Measurements from ENCODE around the gene SMIM44. TPM values are rescaled to one million over a fixed set of nuclear protein-coding genes. Genes with fewer than 3 reads are reported as not detected.

The SMIM44 gene
- total and polyA plus RNA-seq, 9 of the 15 experiments (the other 6 are each of a cell fraction or from before 2014, with no cell fraction given): not detected

DNA sequence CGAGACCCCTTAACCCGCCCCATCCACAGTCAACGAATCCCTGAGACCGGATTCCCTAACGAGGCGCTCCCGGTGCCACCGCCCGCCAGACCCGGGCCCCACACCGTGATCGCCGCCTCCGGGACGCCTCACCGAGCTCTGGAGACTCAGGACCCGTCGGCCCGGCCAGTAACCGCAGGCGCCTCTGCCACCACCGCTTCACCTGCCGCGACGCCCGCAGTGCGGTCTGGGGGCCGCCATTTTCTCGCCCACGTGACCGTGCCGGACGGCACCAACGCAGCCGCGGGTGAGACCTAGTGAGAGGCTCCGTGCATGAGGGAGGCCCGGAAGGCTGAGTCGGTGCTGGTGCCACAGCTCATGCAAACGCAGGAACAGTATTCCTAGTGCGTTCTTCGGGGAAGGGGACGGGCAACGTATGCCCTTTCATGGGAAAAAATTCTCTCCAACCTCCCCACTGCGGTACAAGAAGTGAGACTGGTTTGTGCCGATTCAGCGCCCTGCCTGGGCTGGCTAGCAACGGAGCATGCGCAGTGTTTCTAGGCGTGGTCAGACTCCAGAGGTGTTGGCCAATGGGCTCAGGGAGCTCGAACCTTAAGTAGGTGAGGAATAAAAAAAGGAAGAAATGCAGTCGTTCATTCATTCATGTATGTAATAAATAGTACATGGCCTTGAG lies 17.3 kb upstream of the SMIM44 start, which contains the start of gene DOHH (continued):
- TF ChIP-seq SRSF7 (optimal IDR thresholded peaks at IDR 0.05; ENCODE audit: low read depth, low read length) (no peak), ZNF780A (CRISPR knock-in tag; IDR thresholded peaks at IDR 0.05) (no peak), MIER1 (IDR thresholded peaks at IDR 0.05; ENCODE audit: low read depth) (peak; percentile 67; the same call in 1 of the 2 replicates), HNRNPLL (IDR thresholded peaks at IDR 0.05; ENCODE audit: low read depth, low read length, poor library complexity, severe bottlenecking) (peak; percentile 29), NR4A1 (CRISPR knock-in tag; IDR thresholded peaks at IDR 0.05) (0 out of 2 replicates have a peak, but pooled peaks have one; percentile 82), NR4A1 (tag; IDR thresholded peaks at IDR 0.05) (no peak), BRD9 (IDR thresholded peaks at IDR 0.05; ENCODE audit: low read depth, partially characterized antibody) (no peak), HDAC6 (IDR thresholded peaks at IDR 0.05; ENCODE audit: low read depth, low read length) (no peak), GATAD2A (IDR thresholded peaks at IDR 0.05) (0 out of 2 replicates have a peak, but pooled peaks have one; percentile 33), SMARCA5 (IDR thresholded peaks at IDR 0.05) (no peak), ZNF436 (CRISPR knock-in tag; IDR thresholded peaks at IDR 0.05) (no peak), DMBX1 (CRISPR knock-in tag; IDR thresholded peaks at IDR 0.05; ENCODE audit: borderline replicate concordance) (0 out of 2 replicates have a peak, but pooled peaks have one; percentile 17), MYC (IDR thresholded peaks at IDR 0.05; ENCODE audit: low read depth, low read length) (peak; percentile 93), MYC (CRISPR knock-in tag; IDR thresholded peaks at IDR 0.05; ENCODE audit: borderline replicate concordance, low read depth) (peak; percentile 90; the same call in 1 of the 2 replicates), ZNF668 (CRISPR knock-in tag; IDR thresholded peaks at IDR 0.05) (no peak), OTX1 (CRISPR knock-in tag; IDR thresholded peaks at IDR 0.05) (0 out of 2 replicates have a peak, but pooled peaks have one; percentile 63)
- TF ChIP-seq, protein P1, sequence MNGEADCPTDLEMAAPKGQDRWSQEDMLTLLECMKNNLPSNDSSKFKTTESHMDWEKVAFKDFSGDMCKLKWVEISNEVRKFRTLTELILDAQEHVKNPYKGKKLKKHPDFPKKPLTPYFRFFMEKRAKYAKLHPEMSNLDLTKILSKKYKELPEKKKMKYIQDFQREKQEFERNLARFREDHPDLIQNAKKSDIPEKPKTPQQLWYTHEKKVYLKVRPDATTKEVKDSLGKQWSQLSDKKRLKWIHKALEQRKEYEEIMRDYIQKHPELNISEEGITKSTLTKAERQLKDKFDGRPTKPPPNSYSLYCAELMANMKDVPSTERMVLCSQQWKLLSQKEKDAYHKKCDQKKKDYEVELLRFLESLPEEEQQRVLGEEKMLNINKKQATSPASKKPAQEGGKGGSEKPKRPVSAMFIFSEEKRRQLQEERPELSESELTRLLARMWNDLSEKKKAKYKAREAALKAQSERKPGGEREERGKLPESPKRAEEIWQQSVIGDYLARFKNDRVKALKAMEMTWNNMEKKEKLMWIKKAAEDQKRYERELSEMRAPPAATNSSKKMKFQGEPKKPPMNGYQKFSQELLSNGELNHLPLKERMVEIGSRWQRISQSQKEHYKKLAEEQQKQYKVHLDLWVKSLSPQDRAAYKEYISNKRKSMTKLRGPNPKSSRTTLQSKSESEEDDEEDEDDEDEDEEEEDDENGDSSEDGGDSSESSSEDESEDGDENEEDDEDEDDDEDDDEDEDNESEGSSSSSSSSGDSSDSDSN (IDR thresholded peaks at IDR 0.05; ENCODE audit: borderline replicate concordance in 1 of 2, low read depth in 2 of 2, low read length in 2 of 2): 0 out of 4 replicates have a peak, but pooled peaks of 1 of the 2 experiments have one; percentile 9
- TF ChIP-seq, protein P2, sequence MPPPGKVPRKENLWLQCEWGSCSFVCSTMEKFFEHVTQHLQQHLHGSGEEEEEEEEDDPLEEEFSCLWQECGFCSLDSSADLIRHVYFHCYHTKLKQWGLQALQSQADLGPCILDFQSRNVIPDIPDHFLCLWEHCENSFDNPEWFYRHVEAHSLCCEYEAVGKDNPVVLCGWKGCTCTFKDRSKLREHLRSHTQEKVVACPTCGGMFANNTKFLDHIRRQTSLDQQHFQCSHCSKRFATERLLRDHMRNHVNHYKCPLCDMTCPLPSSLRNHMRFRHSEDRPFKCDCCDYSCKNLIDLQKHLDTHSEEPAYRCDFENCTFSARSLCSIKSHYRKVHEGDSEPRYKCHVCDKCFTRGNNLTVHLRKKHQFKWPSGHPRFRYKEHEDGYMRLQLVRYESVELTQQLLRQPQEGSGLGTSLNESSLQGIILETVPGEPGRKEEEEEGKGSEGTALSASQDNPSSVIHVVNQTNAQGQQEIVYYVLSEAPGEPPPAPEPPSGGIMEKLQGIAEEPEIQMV (tag; conservative IDR thresholded peaks at IDR 0.05; ENCODE audit: low read depth): no peak
- TF ChIP-seq, protein P3, sequence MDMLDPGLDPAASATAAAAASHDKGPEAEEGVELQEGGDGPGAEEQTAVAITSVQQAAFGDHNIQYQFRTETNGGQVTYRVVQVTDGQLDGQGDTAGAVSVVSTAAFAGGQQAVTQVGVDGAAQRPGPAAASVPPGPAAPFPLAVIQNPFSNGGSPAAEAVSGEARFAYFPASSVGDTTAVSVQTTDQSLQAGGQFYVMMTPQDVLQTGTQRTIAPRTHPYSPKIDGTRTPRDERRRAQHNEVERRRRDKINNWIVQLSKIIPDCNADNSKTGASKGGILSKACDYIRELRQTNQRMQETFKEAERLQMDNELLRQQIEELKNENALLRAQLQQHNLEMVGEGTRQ (CRISPR knock-in tag; IDR thresholded peaks at IDR 0.05): peak; percentile 100
- TF ChIP-seq, protein P4, sequence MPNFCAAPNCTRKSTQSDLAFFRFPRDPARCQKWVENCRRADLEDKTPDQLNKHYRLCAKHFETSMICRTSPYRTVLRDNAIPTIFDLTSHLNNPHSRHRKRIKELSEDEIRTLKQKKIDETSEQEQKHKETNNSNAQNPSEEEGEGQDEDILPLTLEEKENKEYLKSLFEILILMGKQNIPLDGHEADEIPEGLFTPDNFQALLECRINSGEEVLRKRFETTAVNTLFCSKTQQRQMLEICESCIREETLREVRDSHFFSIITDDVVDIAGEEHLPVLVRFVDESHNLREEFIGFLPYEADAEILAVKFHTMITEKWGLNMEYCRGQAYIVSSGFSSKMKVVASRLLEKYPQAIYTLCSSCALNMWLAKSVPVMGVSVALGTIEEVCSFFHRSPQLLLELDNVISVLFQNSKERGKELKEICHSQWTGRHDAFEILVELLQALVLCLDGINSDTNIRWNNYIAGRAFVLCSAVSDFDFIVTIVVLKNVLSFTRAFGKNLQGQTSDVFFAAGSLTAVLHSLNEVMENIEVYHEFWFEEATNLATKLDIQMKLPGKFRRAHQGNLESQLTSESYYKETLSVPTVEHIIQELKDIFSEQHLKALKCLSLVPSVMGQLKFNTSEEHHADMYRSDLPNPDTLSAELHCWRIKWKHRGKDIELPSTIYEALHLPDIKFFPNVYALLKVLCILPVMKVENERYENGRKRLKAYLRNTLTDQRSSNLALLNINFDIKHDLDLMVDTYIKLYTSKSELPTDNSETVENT (CRISPR knock-in tag; IDR thresholded peaks at IDR 0.05): peak; percentile 83; the same call in 1 of the 2 replicates

All from K562 (cell line).